NB4 (cell line): ENCODE results near the gene HIBADH.

Experiments used
- MYC ChIP-seq: IDR thresholded peaks from 2 replicates; pipeline ENCODE4 v1.6.1; 2011; ENCODE audit warnings: low read depth, low read length
- POLR2A ChIP-seq: IDR thresholded peaks from 2 replicates; pipeline ENCODE4 v1.6.1; 2011; ENCODE audit warnings: mild to moderate bottlenecking; ENCODE audit not compliant: insufficient read length; ENCODE audit errors: extremely low read depth
- TF ChIP-seq, protein P1 (sequence below): IDR thresholded peaks from one replicate; pipeline ENCODE4 v1.5.1; 2012; ENCODE audit warnings: low read depth, low read length
- TF ChIP-seq, protein P2 (sequence below): IDR thresholded peaks from 2 replicates; pipeline ENCODE4 v1.6.1; 2011; ENCODE audit warnings: low read depth, low read length

DNA sequence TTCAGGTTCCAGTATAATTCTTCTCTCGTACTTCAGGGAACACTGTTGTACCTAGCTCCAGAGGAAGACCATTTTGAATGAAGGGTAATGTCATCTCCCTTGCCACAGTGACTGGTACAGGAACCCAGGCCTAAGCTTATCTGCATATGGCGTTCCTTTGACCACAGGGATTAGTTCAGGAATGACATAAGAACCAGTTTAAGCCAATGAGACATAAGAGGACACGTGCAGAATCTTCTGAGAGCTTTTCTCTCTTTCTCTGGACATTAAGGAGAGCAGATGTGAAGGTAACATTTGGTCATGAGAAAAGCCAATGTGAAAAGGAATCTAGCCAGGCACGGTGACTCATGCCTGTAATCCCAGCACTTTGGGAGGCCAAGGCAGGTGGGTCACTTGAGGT is 21.8 kb upstream of the HIBADH start:
- TF ChIP-seq, protein P1, sequence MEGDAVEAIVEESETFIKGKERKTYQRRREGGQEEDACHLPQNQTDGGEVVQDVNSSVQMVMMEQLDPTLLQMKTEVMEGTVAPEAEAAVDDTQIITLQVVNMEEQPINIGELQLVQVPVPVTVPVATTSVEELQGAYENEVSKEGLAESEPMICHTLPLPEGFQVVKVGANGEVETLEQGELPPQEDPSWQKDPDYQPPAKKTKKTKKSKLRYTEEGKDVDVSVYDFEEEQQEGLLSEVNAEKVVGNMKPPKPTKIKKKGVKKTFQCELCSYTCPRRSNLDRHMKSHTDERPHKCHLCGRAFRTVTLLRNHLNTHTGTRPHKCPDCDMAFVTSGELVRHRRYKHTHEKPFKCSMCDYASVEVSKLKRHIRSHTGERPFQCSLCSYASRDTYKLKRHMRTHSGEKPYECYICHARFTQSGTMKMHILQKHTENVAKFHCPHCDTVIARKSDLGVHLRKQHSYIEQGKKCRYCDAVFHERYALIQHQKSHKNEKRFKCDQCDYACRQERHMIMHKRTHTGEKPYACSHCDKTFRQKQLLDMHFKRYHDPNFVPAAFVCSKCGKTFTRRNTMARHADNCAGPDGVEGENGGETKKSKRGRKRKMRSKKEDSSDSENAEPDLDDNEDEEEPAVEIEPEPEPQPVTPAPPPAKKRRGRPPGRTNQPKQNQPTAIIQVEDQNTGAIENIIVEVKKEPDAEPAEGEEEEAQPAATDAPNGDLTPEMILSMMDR: no peak
- TF ChIP-seq POLR2A (no peak), MYC (no peak)
- TF ChIP-seq, protein P2, sequence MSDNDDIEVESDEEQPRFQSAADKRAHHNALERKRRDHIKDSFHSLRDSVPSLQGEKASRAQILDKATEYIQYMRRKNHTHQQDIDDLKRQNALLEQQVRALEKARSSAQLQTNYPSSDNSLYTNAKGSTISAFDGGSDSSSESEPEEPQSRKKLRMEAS: no peak
